Cardiac fibroblast (primary cell): ENCODE data around the gene SIRT7.
A peak's percentile ranks its signal among the peaks of the same experiment; 100 is the strongest.

Experiments used
- DNase-seq, 2 donors: peaks; one replicate each; pipeline versions ENCODE4 v3.0.0 to v3.0.0-alpha.2; 2010; ENCODE audit warnings: low read depth in 2 of 2
- H3K4me3 ChIP-seq, 2 donors: replicated peaks in 1 of 2; 1 replicate in 1 of 2; 2 replicates in 1 of 2; pipeline ENCODE4 v1.5.1; 2011; ENCODE audit warnings: low read depth in 2 of 2, low read length in 2 of 2, mild to moderate bottlenecking in 2 of 2, moderate library complexity in 1 of 2
- CTCF ChIP-seq: IDR thresholded peaks from one replicate; pipeline ENCODE4 v1.5.1; 2011; ENCODE audit warnings: low read depth, mild to moderate bottlenecking, low read length, inconsistent platforms

Gene SIRT7

GRCh38 chr17:81895400-81895799 is 22.6 kb downstream of the SIRT7 start:
- DNase-seq = no peak
- TF ChIP-seq CTCF = no peak
- H3K4me3 ChIP-seq = no peak overlapping the region

GRCh38 chr17:81891303-81891552 is 26.7 kb downstream of the SIRT7 start:
- no peak for TF ChIP-seq CTCF
- peak overlapping the region; percentile 79 to 82 for H3K4me3 ChIP-seq
- no peak for DNase-seq

GRCh38 chr17:81890447-81891302 is 27.3 kb downstream of the SIRT7 start:
- peak overlapping the region; percentile 79 to 82 for H3K4me3 ChIP-seq
- TF ChIP-seq CTCF = no peak
- DNase-seq = no peak

GRCh38 chr17:81889602-81890001 is 28.4 kb downstream of the SIRT7 start:
- no peak overlapping the region for H3K4me3 ChIP-seq
- DNase-seq = no peak
- no peak for TF ChIP-seq CTCF

GRCh38 chr17:81888988-81889595 is 28.9 kb downstream of the SIRT7 start:
- no peak overlapping the region for H3K4me3 ChIP-seq
- DNase-seq = no peak
- TF ChIP-seq CTCF = no peak

- no peak overlapping the region for H3K4me3 ChIP-seq
- TF ChIP-seq CTCF = no peak
These were observed 29.6 kb downstream of the SIRT7 start for GRCh38 chr17:81888105-81888987.

More at GRCh38 chr17:81888105-81888987, 29.6 kb downstream of the SIRT7 start:
- no peak for DNase-seq
